Breast epithelium (tissue), 3 donors: ENCODE measurements around the gene CRTC3.

Experiments used
- CTCF ChIP-seq, 3 donors: fragments of 450-650 bp; IDR thresholded peaks; one replicate each; pipeline ENCODE4 v1.5.1; 2016 to 2017; ENCODE audit warnings: antibody characterized with exemption in 3 of 3, mild to moderate bottlenecking in 3 of 3, moderate library complexity in 3 of 3
- POLR2A ChIP-seq: fragments of 450-650 bp; IDR thresholded peaks from one replicate; pipeline ENCODE4 v1.6.1; 2016; ENCODE audit warnings: antibody characterized with exemption, mild to moderate bottlenecking, moderate library complexity
- POLR2AphosphoS5 ChIP-seq, 3 donors: sonication (generic); formaldehyde crosslinking; IDR thresholded peaks; one replicate each; pipeline ENCODE4 v1.6.1; 2017; ENCODE audit warnings: antibody characterized with exemption in 3 of 3

GRCh38 chr15:90640862-90641261 is 111.1 kb downstream of the CRTC3 start:
- TF ChIP-seq POLR2A (no peak), CTCF (IDR thresholded peaks at IDR 0.05) (no peak), POLR2AphosphoS5 (IDR thresholded peaks at IDR 0.05) (no peak)
